ENCODE data around the gene KCNH8.
"Not testable (repeated sequence)": the region's sequence is repeated elsewhere in the genome, so short reads cannot be mapped to it uniquely, and the experiment has no call there.

Gene KCNH8

GRCh38 chr3:19147905-19148767, at the start of gene KCNH8:
Gene KCNH8 (plus strand): TSS chr3:19148510. CDS start chr3:19148720, 210 bp downstream.
- DNase-seq: peak; percentile 34

GRCh38 chr3:19102654-19103290, 45.5 kb upstream of the KCNH8 start:
- not testable (repeated sequence) for DNase-seq

GRCh38 chr3:19103510-19103909, 44.8 kb upstream of the KCNH8 start:
- no peak for DNase-seq

GRCh38 chr3:19104459-19104858, 43.9 kb upstream of the KCNH8 start:
- no peak for DNase-seq

- no peak for DNase-seq
These were observed 42.5 kb upstream of the KCNH8 start for GRCh38 chr3:19105826-19106225.

GRCh38 chr3:19106307-19106706, 42.0 kb upstream of the KCNH8 start:
- no peak for DNase-seq

GRCh38 chr3:19107719-19108118, 40.6 kb upstream of the KCNH8 start:
- DNase-seq: no peak

GRCh38 chr3:19110335-19110895, 37.9 kb upstream of the KCNH8 start:
- no peak for DNase-seq

GRCh38 chr3:19114461-19114860, 33.8 kb upstream of the KCNH8 start:
- no peak for DNase-seq

- no peak for DNase-seq
These were observed 32.1 kb upstream of the KCNH8 start for GRCh38 chr3:19116239-19116638.

GRCh38 chr3:19124752-19125151, 23.6 kb upstream of the KCNH8 start:
- no peak for DNase-seq

- DNase-seq: no peak
These were observed 8.4 kb upstream of the KCNH8 start for GRCh38 chr3:19139863-19140262.

GRCh38 chr3:19146685-19147650, 1.3 kb upstream of the KCNH8 start:
- peak; percentile 83 for DNase-seq

GRCh38 chr3:19148768-19149091, 420 bp downstream of the KCNH8 start:
- DNase-seq: no peak

GRCh38 chr3:19149368-19149767, 1.1 kb downstream of the KCNH8 start:
- DNase-seq: no peak

GRCh38 chr3:19151171-19151570, 2.9 kb downstream of the KCNH8 start:
- no peak for DNase-seq

GRCh38 chr3:19154693-19155250, 6.5 kb downstream of the KCNH8 start:
- no peak for DNase-seq

GRCh38 chr3:19155375-19155774, 7.1 kb downstream of the KCNH8 start:
- no peak for DNase-seq

- DNase-seq: no peak
These were observed 11.8 kb downstream of the KCNH8 start for GRCh38 chr3:19159966-19160635.

GRCh38 chr3:19165654-19166053, 17.3 kb downstream of the KCNH8 start:
- DNase-seq: no peak

- no peak for DNase-seq
These were observed 23.5 kb downstream of the KCNH8 start for GRCh38 chr3:19171794-19172193.

GRCh38 chr3:19173945-19174344, 25.6 kb downstream of the KCNH8 start:
- DNase-seq: no peak

Data from NCI-H1105 (cell line).